Epidermal melanocyte (primary cell): ENCODE results near the gene ST8SIA6.
"Not testable (repeated sequence)": the region's sequence is repeated elsewhere in the genome, so short reads cannot be mapped to it uniquely, and the experiment has no call there.

Source experiments
- DNase-seq: peaks from one replicate; pipeline ENCODE4 v3.0.0; 2011; ENCODE audit warnings: low spot score; ENCODE audit not compliant: insufficient read length

ST8SIA6 gene

DNA sequence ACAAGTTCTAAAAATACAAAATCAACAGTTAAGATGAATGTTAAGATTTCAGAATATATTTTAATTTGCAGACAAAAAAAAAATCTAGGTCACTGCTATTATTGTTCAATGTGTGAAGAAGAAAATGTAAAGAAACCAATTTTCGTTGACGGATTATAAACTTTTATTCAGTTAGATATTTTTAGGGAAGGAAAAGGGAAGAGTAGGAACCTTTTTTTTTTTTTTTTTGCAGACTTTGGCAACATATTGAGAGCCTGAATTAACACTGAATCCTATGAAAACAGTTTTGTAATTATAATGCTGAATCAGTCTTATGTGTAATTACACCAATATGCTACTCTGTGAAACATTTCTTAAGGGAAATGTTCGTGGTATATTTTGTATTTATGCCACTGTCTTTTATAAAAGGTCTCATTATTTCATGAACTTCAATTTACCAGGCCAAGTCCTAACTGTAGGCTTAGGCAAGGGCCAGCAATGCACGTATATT, 106.3 kb downstream of the ST8SIA6 start:
- no peak for DNase-seq

GRCh38 chr10:17344206-17344605, 110.2 kb downstream of the ST8SIA6 start:
- no peak for DNase-seq

- DNase-seq = no peak
Measured at GRCh38 chr10:17343118-17343517, 111.3 kb downstream of the ST8SIA6 start.

- DNase-seq = no peak
Measured at GRCh38 chr10:17340144-17340829, 114.1 kb downstream of the ST8SIA6 start.

- DNase-seq = no peak
Measured at GRCh38 chr10:17335065-17335464, 119.3 kb downstream of the ST8SIA6 start.

- DNase-seq = no peak
Measured at GRCh38 chr10:17330501-17330900, 123.9 kb downstream of the ST8SIA6 start.

GRCh38 chr10:17326377-17326776, 128.0 kb downstream of the ST8SIA6 start:
- no peak for DNase-seq

DNA sequence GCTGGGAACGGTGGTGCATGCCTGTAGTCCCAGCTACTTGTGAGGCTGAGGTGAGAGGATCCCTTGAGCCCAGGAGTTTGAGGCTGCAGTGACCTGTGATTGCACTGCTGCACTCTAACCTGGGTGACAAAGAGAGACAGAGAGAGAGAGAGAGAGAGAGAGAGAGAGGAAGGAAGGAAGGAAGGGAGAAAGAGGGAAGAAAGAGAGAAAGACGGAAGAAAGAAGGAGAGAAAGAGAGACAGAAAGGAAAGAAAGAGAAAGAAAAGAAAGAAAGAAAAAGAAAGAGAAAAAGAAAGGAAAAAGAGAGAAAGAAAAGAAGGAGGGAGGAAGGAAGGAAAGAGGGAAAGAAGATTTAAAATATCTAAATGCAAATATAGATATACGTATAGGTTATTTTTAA, 132.4 kb downstream of the ST8SIA6 start:
- not testable (repeated sequence) for DNase-seq

GRCh38 chr10:17316488-17317170, 137.8 kb downstream of the ST8SIA6 start:
- no peak for DNase-seq

DNA sequence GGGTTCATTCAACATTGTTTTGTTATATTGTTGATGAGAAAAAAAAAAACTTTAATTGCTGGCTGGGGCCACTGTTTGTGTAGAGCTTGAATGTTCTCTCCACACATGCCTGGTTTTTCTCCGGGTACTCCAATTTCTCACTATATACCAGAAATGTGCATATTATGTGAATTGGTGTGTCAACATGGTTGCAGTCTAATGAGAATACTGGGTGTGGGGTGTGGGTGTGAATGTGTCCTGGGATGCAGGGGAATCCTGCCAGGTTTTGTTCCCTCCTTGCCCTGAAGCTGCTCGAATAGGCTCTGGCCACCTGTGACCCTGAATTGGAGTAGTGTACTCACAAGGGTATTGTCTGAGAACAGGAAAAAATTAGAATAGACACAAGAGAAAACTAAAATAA, 145.0 kb downstream of the ST8SIA6 start:
- no peak for DNase-seq

DNA sequence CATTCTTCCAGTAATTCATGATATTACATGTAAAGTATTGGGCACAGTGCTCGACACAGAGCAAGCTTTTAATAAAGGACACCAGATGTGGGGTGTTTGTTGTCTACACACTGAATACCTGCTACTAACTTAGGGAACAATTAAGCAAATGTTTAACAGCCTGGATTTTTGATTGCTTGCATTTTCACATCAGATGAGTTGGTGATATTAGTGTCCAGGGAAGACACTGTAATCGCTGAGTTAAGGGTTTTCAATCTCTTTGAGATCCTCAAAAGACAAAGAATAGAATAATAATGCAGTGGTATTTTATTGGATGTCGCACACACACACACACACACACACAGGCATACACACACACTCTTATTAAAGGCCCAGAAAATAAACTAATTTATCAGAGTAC, 147.3 kb downstream of the ST8SIA6 start:
- DNase-seq = no peak

DNA sequence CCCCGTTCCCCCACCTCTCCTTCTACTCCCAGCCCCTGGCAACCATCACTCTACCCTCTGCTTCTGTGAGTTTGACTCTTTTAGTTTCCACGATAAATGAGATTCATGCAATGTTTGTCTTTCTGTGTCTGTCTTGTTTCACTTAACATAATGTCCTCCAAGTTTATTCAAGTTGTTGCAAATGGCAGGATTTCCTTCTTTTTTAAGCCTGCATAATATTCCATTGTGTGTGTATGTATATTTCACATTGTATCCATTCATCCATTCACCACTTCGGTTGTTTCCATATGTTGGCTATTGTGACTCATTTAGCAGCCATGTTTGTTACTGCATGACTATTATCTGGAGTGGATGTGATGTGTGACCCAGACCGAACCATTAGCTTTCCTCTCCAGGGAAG, 162.0 kb downstream of the ST8SIA6 start:
- no peak for DNase-seq

DNA sequence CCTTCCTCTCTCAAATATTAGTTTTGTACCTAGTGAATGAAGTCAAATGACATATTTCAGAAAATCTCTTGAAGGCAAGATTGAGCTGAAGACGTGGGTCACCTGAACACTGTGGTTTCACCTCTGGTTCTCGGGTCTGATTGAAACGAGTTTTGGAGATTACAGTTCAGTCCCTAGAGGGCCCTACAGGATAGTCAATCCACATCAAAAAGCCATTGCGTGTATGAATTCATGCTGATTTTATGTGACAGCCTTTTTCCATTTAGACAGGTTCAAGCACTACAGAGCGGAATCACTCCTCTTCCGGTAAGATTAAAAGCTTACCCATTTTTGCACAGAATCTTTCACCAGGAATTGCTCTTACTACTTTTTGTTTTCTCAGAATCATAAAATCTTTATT, 164.2 kb downstream of the ST8SIA6 start:
- DNase-seq = no peak

GRCh38 chr10:17289763-17290162, 164.6 kb downstream of the ST8SIA6 start:
- no peak for DNase-seq

DNA sequence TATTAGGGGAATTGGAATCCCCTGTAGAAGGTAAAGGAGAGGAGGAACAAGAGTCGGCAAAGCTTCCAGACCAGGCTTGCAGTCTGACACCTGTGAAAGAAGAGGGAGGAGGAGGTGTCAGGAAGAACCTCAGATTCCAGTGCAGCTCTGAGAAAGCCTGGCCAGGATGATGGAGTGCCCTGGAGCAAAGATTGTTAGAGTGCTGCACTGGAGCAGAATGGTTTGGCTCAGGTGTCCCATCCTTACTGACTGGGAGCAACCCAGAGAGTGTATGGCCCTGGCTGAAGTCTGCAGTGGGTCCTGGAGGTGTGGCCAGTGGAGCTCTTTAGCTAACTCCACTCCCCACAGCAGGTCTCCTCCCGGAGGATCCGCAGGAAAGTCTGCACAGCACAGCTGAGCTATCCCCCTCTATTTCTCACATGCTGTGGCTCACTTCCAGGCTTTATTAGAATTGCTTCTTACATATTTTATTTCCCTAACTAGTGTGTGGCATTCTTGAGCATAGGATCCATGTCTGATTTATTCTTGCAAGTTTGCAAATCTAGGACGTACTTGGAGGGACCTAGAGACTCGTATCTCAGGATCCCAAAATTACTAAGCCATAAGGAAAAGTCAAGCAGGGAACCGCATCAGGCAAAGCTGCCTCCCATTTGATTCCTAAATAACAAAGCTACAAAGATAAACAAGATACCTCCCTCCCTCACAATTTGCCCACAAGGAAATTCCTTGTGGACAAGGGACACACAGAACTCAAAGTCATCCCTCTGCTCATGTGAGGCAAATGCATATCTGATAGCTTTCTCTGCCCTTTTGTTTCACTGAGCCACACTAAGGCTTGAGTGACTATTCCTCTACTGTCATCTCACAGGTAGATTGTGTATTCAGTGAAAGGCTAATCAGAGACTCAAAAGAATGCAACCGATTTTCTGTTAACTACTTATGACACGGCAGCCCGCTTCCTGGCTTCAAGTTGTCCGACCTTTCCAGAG, 167.5 kb downstream of the ST8SIA6 start:
- DNase-seq = no peak

DNA sequence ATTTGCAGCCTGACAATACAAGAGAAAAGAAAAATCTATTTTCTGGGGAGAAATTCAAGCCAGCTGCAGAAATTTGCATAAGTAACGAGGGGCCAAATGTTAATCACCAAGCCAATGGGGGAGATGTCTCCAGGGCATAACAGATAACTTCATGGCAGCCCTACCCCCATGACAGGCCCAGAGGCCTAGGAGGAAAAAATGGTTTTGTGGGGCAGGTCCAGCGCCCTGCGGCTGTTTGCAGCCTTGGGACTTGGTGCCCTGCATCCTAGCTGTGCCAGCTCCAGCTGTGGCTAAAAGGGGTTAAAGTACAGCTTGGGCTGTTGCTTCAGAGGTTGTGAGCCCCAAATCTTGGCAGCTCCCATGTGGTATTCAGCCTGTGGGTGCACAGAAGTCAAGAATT, 172.1 kb downstream of the ST8SIA6 start:
- DNase-seq = no peak

GRCh38 chr10:17278607-17279240, 175.7 kb downstream of the ST8SIA6 start:
- no peak for DNase-seq

GRCh38 chr10:17276756-17277424, 177.5 kb downstream of the ST8SIA6 start:
- no peak for DNase-seq

DNA sequence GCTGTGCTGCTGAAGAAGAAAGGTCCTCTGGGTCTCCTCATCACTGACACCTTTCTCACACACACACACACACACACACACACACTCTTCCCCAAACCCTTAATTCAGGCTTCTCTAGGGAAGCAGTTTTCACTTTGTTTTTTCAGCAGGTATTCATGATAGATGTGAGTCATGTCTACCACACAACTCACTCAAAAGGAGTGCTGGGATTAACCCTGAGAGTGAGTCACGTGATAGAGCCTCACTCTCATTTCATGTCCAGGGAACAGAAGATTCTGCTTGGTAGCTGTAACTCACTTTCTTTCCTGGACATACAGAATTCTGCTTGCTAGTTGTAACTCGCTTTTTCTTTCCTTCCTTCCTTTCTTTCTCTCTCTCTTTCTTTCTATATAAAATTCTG, 181.0 kb downstream of the ST8SIA6 start:
- no peak for DNase-seq

GRCh38 chr10:17272648-17273047, 181.7 kb downstream of the ST8SIA6 start:
- DNase-seq = no peak
